IPS DF 4.7 (cell line): ENCODE results near the gene ZNF865.

Source experiments
- DNase-seq: peaks from one replicate; pipeline ENCODE4 v3.0.0-alpha.2; 2013; ENCODE audit warnings: low spot score; ENCODE audit errors: extremely low read depth

Gene ZNF865

GRCh38 chr19:55644842-55645511 is 39.5 kb downstream of the ZNF865 start:
- DNase-seq: no peak

DNA sequence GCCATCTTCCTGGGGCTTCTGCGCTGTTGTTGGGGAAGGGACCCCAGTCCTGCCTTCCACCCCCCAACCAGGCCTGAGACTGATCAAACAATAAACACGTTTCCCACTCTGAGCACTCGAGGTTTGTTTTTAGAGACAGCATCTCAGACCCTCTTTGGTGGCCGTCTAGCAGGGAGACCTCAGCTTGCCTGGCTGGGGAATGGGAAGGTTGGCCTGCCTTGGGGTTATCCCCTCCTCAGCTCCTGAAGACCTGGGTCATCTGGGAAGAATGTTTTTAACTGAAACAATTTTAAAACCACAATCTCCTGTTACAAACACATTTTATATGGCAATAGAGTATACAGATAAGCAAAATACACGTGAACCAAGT is 40.0 kb downstream of the ZNF865 start:
- DNase-seq: no peak

- no peak for DNase-seq
Measured at GRCh38 chr19:55646889-55647731, 41.7 kb downstream of the ZNF865 start.

- no peak for DNase-seq
Measured at GRCh38 chr19:55647732-55648584, 42.5 kb downstream of the ZNF865 start, which contains the start of gene CCDC106. TSS of gene CCDC106 (plus strand) at chr19:55648212. CDS start at chr19:55649047, 835 bp downstream.

GRCh38 chr19:55648585-55649267 is 43.3 kb downstream of the ZNF865 start:
- DNase-seq: no peak

DNA sequence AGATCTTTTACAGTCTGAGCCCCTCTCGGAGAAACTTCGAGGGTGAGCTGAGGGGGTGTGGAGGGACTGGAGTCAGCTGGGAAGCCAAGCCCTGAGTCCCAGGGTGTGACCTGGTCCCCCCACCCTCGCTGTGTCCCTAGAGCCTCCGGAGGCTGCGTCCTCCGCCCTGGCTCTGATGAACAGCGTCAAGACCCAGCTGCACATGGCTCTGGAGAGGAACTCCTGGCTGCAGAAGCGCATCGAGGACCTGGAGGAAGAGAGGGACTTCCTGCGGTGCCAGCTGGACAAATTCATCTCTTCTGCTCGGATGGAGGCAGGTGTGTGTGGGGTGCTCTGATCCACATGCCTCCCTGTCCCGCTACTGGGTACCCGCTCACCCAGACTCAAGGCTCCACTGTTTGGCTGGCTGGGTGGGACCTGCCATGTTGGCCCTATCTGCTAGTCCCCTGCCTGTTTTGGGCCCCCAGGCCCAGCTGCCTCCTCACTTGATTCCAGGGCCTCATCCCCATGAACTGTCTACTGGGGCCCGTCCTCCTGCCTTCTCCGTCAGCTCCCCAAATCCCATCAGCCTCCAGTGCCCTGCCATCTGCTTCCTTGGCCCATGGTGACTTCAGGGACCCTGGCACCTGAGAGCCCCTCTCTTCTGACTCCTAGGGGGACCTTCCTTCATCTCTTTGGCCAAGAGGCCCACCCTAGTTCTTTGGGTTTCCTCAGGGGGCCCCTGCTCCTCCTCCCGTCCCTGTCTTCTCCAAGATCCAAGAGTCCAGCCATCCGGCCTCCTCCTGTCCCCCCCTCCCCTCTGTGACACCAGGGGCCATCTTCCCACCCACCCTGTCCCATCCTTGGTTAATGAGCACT is 44.0 kb downstream of the ZNF865 start:
- DNase-seq: no peak

DNA sequence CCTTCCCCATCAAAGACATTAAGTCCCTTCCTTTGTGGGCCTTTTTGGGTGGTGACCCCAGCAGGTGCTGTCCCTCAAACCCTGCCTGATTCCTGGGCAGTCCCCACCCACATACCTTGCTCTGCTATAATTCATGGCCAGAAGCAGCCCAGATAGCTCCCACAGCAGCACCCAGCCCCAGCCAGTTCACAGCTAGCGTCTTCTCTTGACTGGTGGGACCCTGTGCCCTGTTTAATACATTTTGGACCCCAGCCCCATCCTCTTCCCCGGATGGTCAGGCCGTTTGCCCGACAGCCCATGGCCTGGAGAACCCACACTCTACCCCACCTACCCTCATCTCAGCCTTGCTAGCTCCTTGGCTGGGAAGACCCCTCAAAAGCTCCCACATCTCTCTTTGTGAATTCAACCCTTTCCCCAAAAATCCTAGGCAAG is 44.7 kb downstream of the ZNF865 start:
- DNase-seq: no peak

GRCh38 chr19:55650602-55651230 is 45.3 kb downstream of the ZNF865 start:
- DNase-seq: no peak

- no peak for DNase-seq
Measured at GRCh38 chr19:55651236-55651635, 45.8 kb downstream of the ZNF865 start.

DNA sequence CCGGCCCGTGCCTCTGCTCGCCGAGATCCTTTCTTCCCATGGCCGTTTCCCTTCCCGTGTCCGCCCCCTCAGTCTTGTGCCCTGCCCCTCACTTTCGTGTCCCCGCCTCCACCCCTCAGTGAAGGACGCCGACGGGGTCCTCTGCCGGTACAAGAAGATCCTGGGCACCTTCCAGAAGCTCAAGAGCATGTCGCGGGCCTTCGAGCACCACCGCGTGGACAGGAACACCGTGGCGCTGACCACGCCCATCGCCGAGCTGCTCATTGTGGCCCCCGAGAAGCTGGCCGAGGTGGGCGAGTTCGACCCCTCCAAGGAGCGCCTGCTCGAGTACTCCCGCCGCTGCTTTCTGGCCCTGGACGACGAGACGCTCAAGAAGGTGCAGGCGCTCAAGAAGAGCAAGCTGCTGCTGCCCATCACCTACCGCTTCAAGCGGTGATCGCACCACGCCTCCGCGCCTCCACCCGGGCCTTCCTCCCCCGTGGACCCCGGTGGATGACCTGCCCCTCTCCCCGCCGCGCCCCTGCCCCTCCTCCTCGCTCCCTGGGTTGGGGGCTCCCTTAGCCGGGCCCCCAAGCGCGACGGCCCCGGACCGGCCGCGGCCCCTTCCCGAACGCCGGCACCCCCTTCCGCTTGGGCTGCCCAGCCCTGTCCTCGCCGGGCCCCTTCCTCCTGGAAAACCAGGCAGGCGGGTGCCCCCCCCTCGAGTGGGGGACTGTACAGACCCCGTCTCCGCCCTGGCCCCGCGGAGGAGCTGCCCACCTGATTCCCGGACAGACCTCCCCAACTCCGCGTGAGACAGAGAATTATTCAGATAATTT is 47.1 kb downstream of the ZNF865 start:
- DNase-seq: no peak

DNA sequence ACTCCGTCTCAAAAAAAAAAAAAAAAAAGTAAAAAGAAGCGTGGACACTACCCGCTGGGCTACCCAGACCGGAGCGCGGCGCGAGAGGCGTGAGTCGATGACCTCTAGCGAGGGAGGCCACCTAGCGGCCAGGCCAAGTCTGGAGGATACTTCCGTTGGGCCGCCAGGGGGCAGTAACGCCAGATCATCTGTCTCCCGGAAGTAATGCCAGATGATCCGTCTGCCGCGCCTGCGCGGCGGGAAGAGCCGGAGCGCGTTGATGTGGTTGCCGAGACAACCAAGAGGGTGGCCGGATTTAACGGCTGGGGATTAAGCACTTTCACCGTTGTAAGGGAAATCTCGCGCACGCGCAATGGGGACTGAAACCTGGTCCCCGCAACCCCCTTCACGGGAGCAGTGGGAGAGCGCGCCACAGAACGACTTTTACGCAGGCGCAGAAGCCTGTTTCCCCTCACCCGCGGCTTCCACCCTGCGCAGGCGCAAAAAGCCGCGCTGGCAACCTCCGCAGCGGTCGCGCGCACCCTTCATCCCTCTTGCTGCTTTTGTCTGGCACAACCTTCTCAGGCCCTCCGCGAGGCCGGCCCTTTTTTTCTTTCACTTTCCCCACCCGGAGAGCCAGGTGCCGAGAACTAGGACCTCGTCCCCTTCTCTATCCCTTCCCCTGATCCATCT is 48.3 kb downstream of the ZNF865 start:
- no peak for DNase-seq

GRCh38 chr19:55654323-55654867 is 48.9 kb downstream of the ZNF865 start:
- no peak for DNase-seq

DNA sequence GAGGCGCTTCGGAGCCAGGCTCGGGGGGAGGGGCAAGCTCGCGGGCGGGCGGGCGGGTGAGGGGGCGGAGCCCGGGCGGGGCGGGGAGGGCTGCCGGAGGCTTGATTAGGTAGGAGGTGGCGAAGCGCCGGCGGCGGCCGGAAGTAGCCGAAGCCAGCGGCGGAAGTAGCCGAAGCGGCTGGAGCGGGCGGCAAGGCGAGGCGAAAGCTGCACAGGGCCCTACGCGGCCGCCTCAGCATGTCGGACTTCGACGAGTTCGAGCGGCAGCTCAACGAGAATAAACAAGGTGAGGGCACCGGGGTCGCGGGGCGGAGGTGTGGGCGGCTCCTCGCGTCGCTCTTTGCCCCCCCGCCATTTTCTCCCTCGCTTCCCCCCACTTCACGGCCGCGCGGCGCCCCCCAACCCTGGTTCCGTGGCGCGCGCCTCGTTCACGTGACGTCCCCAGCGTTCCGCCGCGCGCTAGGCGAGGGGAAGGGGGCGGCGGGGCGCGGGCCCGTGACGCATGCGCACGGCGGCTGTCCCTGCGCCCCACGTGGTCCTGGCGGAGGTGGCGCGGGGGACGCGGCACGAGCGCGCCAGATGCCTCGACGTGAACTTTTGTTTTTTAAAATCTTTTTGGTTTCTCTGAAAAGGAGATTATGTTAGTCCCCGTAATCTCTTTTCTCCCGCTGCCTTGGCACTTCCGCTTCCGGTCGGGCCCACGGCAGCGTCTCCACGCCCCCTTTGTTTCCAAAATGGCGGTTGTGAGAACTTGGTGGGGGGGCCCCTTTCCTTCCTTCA is 49.6 kb downstream of the ZNF865 start, which contains the start of gene U2AF2:
TSS of gene U2AF2 (plus strand) at position 168 of the 780 bp plus-strand sequence. CDS start at position 238, 70 bp downstream.
- DNase-seq: no peak

DNA sequence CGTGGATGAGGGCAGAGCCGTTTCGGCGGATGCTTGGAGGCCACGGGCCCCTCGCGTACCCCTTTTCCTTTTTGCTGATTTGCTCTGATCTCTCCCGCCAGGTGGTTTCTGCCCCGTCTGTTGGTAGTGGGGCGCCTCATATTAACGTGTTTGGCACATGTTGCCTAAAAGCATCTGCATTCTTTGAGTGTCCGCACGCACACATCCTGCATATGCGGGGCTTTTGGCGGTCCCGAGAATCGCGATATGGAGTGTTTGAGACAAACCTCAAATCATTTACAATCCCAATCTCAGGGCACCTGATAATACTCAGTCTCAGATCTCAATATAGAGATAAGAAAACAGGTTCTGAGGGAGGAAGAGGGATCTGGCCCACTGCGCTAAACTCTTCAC is 50.2 kb downstream of the ZNF865 start:
- no peak for DNase-seq

- DNase-seq: no peak
Measured at GRCh38 chr19:55656552-55656951, 51.1 kb downstream of the ZNF865 start.

GRCh38 chr19:55656988-55657747 is 51.7 kb downstream of the ZNF865 start:
- DNase-seq: no peak
